GM19324 (cell line): ENCODE data around the gene PGBD5.

Experiments used
- ATAC-seq: cut with Tn5 transposase; IDR thresholded peaks from one replicate; pipeline ENCODE4 v1.9.1; 2021; ENCODE audit warnings: mild to moderate bottlenecking, moderate library complexity; ENCODE audit not compliant: unreplicated experiment, low FRiP score

The PGBD5 gene

DNA sequence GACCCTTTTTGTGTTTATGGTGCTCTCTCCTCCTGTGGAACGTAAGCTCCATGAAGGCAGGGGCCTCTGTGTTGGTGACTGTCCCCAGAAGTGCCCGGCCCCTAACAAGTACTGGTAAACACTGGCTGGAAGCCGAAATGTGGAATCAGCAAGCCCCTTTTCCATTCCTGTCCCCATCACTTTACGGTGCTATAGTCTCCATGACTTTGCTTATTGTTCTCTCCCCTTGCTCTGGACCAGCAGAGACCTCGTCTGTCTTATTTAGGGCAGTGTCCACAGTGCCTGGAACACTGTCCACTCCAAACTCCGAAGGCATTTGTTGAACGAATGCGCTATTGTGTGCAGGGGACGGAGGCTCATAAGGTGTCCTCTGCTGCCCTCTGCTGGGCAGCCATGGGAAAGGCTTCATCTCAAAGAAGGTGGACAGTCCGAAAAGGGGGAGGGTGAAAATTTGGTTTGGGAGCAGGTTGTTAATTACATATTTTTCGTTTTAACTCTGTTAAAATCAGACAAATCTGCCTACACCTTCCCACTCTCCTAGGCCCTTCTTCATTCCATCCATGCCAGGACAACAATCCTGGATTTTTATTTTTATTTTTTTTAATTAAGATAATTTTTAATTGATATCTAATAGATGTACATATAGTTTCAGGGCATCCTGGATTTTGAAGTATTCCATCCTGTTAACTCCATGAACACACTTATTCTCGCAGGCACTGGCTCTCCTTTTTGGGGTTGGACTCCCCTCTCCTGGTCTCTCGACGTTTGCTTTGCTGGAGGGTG is 115.6 kb downstream of the PGBD5 start:
- ATAC-seq: no peak

DNA sequence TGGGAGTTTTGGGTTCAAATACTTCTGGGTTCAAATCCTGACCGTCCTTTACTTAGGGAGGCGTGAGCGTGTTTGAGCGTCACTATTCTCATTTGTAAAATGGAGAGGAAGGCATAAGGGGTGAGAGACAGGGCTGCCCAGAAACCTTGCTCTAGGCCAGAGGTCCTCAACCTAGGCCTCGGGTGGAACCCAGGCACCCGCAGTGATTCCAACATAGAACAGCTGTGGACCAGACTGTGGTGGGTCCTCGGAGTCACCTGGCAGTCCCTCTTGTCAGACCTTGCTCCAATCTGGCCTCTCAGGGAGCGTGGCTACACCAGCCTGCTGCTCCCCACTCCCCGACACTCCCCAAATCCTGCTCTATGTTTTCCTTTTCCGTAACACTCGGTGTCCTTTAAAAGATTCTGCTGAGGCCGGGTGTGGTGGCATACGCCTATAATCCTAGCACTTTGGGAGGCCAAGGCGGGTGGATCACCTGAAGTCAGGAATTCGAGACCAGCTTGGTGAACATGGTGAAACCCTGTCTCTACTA is 116.4 kb downstream of the PGBD5 start:
- ATAC-seq: no peak

GRCh38 chr1:230308821-230309220 is 117.3 kb downstream of the PGBD5 start:
- no peak for ATAC-seq

DNA sequence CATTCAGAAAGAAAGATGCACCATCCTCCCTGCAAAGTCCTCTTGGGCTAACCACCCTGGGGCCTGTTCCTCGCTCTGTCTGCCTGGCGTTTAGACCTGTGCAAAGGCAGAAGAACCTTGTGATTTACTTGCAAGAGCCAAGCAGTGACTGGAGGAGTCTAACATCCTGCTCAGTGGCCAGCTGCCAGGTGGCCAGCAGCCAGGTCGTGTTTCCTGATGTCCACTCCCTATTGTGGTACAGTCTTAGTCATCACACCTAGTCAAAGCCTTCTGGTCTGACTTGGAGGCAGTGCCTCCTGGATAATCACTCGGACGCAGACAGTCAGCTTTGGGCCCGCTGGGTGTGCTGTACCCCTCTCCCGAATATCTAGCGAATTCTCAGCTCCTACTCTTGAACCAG is 118.1 kb downstream of the PGBD5 start:
- no peak for ATAC-seq

- no peak for ATAC-seq
Observed at GRCh38 chr1:230307213-230307612, 118.9 kb downstream of the PGBD5 start.

DNA sequence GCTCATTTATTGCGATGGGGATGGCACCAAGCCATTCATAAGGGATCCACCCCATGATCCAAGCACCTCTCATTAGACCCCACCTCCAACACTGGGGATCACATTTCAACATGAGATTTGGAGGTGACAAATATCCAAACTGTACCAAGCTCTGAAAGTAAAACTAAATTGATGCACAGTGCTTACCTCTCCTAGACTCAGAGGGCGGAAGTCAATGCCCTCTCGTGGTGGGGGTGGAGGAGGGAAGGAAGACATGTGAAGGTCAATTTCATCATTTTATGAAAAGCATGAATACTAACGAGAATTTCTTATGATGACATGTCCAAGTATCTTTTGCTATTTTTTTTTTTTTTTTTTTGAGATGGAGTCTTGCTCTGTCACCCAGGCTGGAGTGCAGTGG is 120.0 kb downstream of the PGBD5 start:
- no peak for ATAC-seq

GRCh38 chr1:230303822-230304221 is 122.3 kb downstream of the PGBD5 start:
- ATAC-seq: no peak

GRCh38 chr1:230303069-230303468 is 123.1 kb downstream of the PGBD5 start:
- ATAC-seq: no peak

- no peak for ATAC-seq
Observed at GRCh38 chr1:230301822-230302221, 124.3 kb downstream of the PGBD5 start.

DNA sequence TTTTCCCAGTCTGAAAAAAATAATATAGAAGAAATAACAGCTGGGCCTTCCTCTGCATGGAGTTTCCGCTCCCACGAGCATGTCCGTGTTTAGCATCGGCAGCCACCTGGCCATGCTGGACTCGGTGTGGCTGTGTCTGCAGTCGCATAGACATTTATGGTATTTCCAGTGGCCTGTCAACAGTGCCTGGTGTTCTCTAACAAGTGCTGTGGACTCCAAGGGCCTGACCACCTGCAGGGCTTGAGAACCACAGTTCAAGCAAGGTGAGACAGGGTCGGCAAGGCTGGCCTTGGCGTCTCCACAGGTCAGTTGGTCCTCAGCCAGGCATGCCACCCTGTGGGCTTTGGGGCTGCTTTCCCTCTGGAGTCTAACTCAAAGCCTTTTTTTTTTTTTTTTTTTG is 124.8 kb downstream of the PGBD5 start:
- no peak for ATAC-seq

DNA sequence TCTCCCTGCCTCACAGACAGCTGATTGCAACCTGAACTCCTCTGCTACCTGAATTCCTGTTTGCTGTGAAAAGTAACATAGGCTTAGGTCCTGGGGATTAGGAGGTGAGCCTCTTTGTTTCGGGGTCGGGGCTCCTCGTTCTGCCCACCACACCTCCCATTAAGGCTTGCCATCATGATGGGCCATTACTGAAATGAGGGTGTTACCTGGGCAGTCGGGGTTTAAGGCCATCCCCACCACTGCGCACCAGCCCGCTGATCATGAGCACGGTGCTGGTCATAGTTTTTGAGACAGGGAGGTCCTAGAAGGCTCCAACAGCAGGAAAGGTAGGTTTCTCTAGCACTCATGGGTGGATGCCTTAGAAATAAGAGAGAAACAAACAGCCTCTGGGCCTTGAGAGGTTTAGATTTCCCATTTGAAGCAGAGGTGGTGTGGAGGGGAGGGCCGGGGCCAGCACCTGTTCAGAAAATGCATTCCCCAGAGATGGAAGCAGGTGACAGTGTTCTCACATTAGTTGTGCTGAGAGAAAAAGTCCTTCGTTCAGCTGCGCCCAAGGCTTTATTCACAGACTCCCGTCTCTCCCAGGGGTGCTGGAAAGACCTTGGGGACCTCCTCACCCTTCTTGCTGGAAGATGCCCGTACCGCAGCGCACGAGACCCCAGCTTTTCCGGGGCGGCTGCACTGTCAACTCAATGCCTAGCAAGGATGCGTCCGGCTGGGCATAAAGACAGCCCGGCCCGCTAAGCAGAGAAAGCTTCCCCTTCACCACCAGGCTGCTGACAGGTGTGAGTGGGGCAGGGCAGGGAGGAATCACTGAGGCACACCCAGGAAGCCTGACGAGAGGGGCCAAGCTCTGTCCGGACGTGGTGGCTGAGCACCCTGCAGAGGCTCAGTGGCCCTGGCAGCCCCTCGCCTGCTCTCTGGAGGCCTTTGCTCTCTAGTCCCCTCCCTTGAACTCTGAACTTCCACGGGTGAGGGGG is 125.5 kb downstream of the PGBD5 start:
- ATAC-seq: no peak

DNA sequence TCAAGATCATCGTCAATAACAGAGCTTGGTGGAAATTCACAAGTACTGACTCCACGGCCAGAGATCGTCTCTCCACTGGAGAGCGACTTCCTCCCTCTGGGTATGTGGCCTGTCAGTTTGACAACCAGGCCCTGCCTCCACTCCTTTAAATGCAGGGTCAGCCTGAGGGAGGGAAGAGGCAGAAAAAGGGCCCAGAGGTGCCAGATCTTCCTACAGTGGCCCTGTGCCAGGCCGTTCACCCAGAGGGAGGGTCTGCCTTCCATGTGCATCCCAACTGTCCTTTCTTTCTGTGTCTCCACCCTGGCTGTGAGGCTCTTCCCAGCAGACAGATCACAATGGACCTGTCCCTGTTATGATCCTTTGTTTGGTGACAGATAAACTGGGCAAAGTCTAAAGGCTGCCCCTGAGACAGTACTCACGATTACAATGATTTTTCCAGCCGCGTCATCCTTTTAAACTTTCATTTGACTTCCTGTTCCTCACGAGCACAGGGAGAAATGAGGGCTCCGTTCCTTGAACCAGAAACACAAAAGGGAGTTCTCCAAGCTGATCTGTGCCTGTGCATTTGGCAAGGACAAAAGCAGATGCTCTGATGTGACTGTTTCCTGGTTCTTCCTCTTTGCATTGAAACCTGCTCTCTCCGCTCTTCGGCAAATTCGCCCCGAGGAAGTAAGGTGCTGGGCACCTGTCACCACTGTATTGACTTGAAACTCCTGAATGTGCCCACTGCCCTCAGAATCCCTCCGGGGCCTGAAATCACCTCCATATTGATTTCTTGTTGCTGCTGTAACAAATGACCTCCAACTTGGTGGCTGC is 126.7 kb downstream of the PGBD5 start:
- ATAC-seq: no peak

DNA sequence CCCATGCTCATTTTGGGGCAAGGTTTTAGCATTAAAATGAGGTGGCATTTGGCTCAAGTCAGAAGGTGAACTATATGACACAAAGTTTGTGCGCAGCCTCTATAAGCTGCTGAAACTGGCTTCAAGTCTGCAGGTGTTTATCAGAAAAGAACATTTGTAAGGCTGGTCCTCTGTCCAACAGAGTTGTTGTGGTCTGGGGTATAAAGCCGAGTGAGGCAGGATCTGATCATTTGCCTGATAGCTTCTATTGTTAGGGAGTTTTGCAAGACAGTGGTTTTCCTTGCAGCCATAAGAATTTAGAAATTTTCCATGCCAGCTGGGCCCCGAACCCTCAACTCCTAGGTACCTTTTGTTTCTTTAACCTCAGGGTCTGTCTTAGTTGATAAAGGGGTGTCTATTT is 130.8 kb downstream of the PGBD5 start:
- no peak for ATAC-seq

DNA sequence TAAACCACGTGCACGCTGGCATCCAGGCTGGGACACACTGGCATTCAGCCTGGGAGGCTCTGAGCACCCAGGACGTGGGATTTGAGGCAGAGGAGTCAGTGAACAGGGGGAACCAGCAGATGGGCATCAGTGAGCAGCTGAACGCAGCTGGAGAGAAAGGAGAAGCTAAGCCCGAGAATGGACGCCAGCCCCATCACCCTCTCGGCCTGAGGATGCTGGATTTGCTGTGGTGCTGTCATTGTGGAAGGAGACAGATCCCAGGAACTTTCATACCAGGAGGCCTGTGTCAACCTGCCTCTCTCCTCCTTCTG is 132.8 kb downstream of the PGBD5 start:
- no peak for ATAC-seq

DNA sequence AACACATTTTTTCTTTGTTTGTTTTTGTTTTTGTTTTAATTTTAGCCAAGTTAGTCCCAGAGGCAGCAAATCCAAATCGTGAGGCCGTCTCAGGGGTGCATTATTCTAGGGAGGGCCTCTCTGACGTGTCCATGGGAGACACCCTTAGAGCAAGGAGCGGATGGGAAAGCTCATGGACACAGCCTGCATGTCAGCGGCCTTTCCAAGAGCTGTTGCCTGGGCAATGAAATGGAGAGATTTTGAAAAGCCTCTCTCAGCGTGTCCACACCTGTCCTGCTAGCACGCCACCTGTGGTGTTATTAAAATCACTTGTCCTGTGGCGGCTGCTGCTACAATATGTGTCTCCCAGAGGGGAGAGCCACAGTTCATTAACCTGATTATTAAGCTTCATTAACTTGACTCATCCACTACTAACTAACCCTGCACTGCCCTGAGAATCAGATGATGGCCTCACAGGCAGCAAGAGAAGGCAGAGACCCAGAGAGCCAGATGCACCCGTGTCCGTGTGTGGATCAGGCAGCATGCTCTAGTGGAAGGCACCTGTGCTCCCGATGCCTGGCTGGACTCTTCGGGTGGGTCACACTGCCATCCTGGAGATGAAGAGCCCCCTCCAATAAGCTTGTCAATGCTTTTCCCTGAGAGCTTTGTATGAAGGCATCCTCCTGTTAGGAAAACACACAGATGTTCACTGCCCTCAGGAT is 133.3 kb downstream of the PGBD5 start:
- no peak for ATAC-seq

- no peak for ATAC-seq
Observed at GRCh38 chr1:230291731-230292620, 134.2 kb downstream of the PGBD5 start.

DNA sequence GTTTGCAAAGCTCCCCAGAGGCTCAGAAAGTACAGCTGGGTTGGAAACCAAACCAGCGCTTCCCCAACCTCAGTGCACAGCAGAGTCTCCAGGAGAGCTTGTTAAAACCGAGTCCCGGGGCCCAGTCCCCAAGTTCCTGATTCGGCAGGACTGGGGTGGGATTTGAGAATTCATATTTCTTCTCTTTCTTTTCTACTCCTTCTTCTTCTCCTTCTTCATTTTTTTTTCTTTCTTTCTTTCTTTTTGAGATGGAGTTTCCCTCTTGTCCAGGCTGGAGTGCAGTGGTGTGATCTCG is 136.8 kb downstream of the PGBD5 start:
- ATAC-seq: no peak

- no peak for ATAC-seq
Observed at GRCh38 chr1:230288641-230289349, 137.3 kb downstream of the PGBD5 start.
